HepG2 (cell line): ENCODE data around the gene NKD1. TPM values are rescaled to one million over a fixed set of nuclear protein-coding genes. Genes with fewer than 3 reads are reported as not detected.

ENCODE experiments used
- EP300 ChIP-seq, 3 experiments: sonication (generic) in 1 of 3; formaldehyde crosslinking in 1 of 3; IDR thresholded peaks; 2 replicates each; pipeline versions ENCODE4 v1.5.1 to v1.6.1; 2011 to 2020; ENCODE audit warnings: low read depth in 2 of 3, low read length in 2 of 3, borderline replicate concordance in 1 of 3, improper control_type of control experiment in 1 of 3, mild to moderate bottlenecking in 1 of 3, missing genetic modification reagents in 1 of 3, moderate library complexity in 1 of 3
- KLF15 ChIP-seq: sonication (generic); formaldehyde crosslinking; IDR thresholded peaks from 2 replicates; pipeline ENCODE4 v1.8.1; 2023; ENCODE audit warnings: borderline replicate concordance, mild to moderate bottlenecking, inconsistent platforms, missing genetic modification reagents, mixed read lengths
- MXD1 ChIP-seq: sonication (generic); formaldehyde crosslinking; IDR thresholded peaks from 2 replicates; pipeline ENCODE4 v1.4.0; 2020; ENCODE audit warnings: mild to moderate bottlenecking, missing genetic modification reagents
- SRSF1 ChIP-seq: fragments of 200-400 bp; formaldehyde crosslinking; optimal IDR thresholded peaks from 2 replicates; pipeline ENCODE3; 2017; ENCODE audit warnings: mild to moderate bottlenecking, low read depth, low read length, moderate library complexity
- TGIF2 ChIP-seq: IDR thresholded peaks from 2 replicates; pipeline ENCODE4 v1.6.1; 2016; ENCODE audit warnings: control low read depth, missing compliant biosample characterization
- ZBTB43 ChIP-seq: sonication (generic); formaldehyde crosslinking; conservative IDR thresholded peaks from 2 replicates; pipeline ENCODE4 v1.4.0; 2020; ENCODE audit warnings: missing genetic modification reagents
- ZFX ChIP-seq: sonication (generic); formaldehyde crosslinking; IDR thresholded peaks from 2 replicates; pipeline ENCODE4 v1.4.0; 2020; ENCODE audit warnings: mild to moderate bottlenecking, low read depth, missing genetic modification reagents, moderate library complexity
- ZNF557 ChIP-seq: sonication (generic); formaldehyde crosslinking; IDR thresholded peaks from 2 replicates; pipeline ENCODE4 v1.4.0; 2020; ENCODE audit warnings: missing genetic modification reagents
- ZNF609 ChIP-seq: sonication (generic); formaldehyde crosslinking; IDR thresholded peaks from 2 replicates; pipeline ENCODE4 v1.4.0; 2020; ENCODE audit warnings: mild to moderate bottlenecking, missing genetic modification reagents, borderline replicate concordance
- ZNF646 ChIP-seq: sonication (generic); formaldehyde crosslinking; IDR thresholded peaks from 2 replicates; pipeline ENCODE4 v1.9.0; 2021; ENCODE audit warnings: mild to moderate bottlenecking, missing genetic modification reagents
- ZNF703 ChIP-seq: sonication (generic); formaldehyde crosslinking; IDR thresholded peaks from 2 replicates; pipeline ENCODE4 v1.5.1; 2020; ENCODE audit warnings: missing genetic modification reagents, mild to moderate bottlenecking, moderate library complexity, borderline replicate concordance
- polyA plus RNA-seq, 8 experiments: library from polyadenylated mRNA; depleted of rRNA in 3 of 8; stranded (reverse) in 7 of 8; unstranded in 1 of 8; fragments of >200 nt; fragmentation: Illumina TruSeq in 4 of 8; extraction: Trizol in 4 of 8; gene quantifications; 2 replicates each; pipeline versions ENCODE4 v1.2.1 to v1.2.3, GENCODE V29; 2011 to 2016; ENCODE audit warnings: low read depth in 4 of 8, missing spikeins in 1 of 8, mixed read lengths in 1 of 8; ENCODE audit not compliant: insufficient read depth in 1 of 8
- total RNA-seq, 5 experiments: library from RNA; depleted of rRNA; stranded (reverse); fragments of >200 nt; fragmentation: Illumina TruSeq; extraction: Trizol; gene quantifications; 2 replicates each; pipeline ENCODE4 v1.2.3, GENCODE V29; 2016; ENCODE audit warnings: low read depth in 1 of 5

The NKD1 gene
- total and polyA plus RNA-seq, 2 of the 13 experiments (the other 11 are each of a cell fraction or from before 2014, with no cell fraction given), result 70.4 to 121 TPM

- TF ChIP-seq ZNF609 (CRISPR knock-in tag) (peak; percentile 28; the same call in 1 of the 2 replicates), ZNF703 (CRISPR knock-in tag) (no peak), ZBTB43 (CRISPR knock-in tag) (0 out of 2 replicates have a peak, but pooled peaks have one; percentile 47), KLF15 (CRISPR knock-in tag) (no peak), ZNF646 (no peak), ZFX (peak; percentile 64), ZNF557 (CRISPR knock-in tag) (no peak), SRSF1 (no peak), MXD1 (CRISPR knock-in tag) (0 out of 2 replicates have a peak, but pooled peaks have one; percentile 42), TGIF2 (CRISPR knock-in tag) (peak; percentile 67; the same call in 1 of the 2 replicates), EP300 (IDR thresholded peaks at IDR 0.05; ENCODE audit: low read depth in 2 of 2, low read length in 2 of 2) (no peak), EP300 (CRISPR knock-in tag; IDR thresholded peaks at IDR 0.05; ENCODE audit: borderline replicate concordance) (no peak)
Observed at GRCh38 chr16:50696575-50697420, 148.6 kb downstream of the NKD1 start (continued).
